ENCODE measurements around the gene ERBB4.

DNA sequence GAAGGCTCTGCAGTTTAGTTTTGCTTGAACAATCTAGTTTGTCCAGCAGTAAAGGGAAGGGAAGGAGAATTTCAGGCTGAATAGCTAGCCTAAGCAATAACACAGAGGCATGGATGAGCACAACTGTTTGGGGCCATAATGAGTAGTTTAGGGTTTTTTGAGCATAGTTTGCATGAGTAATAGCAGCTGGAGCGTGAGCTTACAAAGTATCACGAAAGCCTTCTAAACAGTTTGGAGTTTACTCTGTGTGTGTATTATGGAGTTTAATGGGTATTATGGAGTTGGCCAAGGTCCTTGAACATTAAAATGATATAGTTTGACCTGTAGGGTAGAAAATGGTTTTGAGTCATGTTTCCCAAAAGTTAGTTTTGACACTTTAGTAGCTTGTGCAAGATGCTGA lies 782.3 kb downstream of the ERBB4 start:
- TF ChIP-seq POLR2A (IDR thresholded peaks at IDR 0.05) (no peak), POLR2AphosphoS5 (IDR thresholded peaks at IDR 0.05) (no peak), EP300 (IDR thresholded peaks at IDR 0.05; ENCODE audit: low read depth) (no peak)
- TF ChIP-seq, protein P1, sequence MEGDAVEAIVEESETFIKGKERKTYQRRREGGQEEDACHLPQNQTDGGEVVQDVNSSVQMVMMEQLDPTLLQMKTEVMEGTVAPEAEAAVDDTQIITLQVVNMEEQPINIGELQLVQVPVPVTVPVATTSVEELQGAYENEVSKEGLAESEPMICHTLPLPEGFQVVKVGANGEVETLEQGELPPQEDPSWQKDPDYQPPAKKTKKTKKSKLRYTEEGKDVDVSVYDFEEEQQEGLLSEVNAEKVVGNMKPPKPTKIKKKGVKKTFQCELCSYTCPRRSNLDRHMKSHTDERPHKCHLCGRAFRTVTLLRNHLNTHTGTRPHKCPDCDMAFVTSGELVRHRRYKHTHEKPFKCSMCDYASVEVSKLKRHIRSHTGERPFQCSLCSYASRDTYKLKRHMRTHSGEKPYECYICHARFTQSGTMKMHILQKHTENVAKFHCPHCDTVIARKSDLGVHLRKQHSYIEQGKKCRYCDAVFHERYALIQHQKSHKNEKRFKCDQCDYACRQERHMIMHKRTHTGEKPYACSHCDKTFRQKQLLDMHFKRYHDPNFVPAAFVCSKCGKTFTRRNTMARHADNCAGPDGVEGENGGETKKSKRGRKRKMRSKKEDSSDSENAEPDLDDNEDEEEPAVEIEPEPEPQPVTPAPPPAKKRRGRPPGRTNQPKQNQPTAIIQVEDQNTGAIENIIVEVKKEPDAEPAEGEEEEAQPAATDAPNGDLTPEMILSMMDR (IDR thresholded peaks at IDR 0.05) = no peak

Data from transverse colon (tissue), 4 donors.